ENCODE measurements around the gene ILK.

The ILK gene

DNA sequence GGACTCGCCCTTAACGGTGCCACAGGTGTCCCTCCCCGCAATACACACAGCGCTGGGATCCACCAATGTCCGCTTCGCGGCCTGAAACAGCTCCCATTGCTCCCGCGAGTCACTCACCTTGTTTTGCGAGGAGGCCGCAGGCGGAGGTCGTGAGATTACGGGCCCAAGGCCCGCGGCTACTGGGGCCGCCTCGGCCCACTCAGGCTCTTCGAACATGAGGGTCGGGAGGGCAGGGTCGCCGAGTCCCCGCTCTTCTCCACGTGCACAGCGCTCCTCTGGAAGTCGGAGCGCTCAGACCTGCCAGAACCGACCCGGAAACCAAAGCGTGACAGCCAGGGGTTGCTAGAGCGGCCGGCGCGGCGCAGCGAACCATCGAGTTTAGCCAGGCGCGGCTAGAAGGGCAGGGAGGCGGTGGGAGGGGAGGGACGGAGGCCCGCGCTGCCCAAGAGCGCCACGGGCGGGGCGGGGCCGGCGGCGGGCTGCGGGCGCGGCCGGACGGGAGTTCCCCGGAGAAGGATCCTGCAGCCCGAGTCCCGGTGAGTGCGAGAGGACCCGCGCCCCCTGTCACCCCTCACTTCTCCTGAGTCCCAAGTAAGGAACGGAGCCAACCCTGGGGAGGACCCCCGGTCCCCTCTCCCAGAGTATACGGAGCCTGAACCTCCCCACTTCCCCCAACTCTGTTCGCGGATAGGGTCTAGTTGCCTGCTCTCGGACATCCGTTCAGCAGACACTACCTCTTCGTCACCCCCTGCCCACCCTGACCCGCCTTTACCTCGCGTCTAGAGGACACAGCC, at the start of gene ILK, which contains the start of gene RRP8:
ILK (plus strand) TSS at position 488 of the 794 bp plus-strand sequence. CDS start 498 bp downstream, outside the sequence.
RRP8 (minus strand) TSS at position 330 of the 794 bp plus-strand sequence; CDS start at position 216, 114 bp downstream.
- peak; percentile 47 to 94 (median 84) for DNase-seq

DNA sequence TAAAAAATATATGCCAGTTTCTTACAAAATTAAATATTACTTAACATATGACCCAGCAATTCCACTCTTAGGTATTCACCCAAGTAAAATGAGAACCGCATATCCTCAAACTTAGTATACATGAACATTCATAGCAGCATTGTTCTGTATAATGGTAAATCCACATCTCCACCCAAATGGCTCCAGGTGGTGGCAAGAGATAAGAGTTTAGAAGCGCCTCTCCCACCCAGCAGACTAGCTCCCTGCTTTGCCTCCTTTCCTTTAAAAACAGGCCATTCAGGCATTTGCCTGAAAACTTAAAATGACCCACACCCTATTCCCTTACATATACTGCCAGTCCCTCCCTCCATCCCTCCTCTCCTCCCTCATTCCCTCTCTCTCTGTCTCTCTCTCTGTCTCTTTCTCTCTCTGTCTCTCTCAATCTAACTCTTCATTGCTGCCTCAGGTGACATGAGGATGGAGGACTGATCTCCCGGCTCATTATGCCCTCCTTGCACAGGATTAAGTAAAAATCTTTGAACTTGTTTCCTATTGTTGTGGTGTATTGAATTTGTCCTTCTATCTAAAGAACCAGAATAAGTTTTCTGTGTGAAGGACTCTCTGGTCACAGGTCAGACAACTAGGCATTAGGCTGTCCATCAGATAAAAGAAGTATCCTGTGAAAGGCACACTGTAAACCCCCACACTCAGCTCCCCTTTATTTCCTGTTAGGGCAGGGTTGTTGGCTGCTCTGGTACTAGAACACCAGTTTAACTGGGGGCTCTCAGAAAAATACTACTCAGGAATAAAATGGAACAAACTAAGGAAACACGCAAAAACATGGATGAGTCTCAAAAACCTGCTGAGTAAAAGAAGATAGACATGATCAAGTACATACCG, 48.5 kb upstream of the ILK start:
- no peak for DNase-seq

DNA sequence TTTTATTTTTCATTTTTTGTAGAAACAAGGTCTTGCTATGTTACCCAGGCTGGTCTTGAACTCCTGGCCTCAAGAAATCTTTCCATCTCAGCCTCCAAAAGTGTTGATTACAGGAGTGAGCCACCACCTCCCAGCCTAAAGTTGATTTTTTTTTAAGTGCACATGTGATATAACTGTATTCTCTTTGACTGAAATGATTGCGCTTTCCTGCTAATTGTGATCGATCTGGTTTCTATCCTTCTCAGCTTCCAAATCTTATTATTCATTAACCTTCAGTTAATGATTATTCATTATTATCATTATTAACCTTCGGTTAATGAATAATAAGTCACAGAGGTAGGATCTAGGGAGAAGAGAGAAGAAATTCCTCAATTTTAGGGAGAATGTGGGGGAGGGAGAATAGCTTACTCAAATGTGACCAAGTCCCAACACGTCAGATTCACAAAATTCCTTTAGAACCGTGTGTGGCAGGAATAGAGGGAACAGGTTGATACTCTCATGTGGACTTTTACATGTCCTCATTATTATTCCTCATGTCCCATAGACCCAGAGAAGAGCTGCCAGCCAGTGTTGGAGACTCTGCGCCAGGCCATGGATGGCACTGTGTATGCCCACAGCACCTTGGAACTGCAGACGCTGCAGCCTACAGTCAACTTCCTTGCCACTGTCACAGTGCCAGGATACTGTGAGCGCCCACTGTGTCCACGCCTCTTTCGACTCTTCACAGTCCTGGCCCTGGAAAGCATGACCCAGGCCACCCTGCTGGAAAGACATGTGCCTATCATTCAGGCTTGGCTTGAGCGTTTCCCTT, 47.2 kb upstream of the ILK start:
- no peak for DNase-seq

DNA sequence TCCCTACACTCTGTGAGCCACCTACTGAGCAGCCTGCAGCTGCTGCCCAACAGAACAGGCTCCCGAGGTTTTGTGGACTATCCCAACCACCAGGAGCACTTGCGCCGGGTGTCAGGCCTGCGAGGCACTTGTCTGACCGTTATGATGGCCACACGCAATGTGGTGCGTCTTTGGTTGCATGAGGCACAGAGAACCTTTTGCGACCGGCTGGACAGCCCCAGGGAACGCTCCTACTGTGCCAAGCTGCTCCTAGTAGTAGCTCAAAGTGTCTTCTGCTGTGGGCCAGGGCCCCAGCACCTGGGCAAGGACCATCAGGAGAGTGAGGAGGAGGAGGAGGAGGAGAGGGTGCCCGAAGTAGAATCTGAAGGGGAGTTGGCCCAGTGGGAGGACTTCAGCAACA, 46.5 kb upstream of the ILK start:
- DNase-seq: no peak

DNA sequence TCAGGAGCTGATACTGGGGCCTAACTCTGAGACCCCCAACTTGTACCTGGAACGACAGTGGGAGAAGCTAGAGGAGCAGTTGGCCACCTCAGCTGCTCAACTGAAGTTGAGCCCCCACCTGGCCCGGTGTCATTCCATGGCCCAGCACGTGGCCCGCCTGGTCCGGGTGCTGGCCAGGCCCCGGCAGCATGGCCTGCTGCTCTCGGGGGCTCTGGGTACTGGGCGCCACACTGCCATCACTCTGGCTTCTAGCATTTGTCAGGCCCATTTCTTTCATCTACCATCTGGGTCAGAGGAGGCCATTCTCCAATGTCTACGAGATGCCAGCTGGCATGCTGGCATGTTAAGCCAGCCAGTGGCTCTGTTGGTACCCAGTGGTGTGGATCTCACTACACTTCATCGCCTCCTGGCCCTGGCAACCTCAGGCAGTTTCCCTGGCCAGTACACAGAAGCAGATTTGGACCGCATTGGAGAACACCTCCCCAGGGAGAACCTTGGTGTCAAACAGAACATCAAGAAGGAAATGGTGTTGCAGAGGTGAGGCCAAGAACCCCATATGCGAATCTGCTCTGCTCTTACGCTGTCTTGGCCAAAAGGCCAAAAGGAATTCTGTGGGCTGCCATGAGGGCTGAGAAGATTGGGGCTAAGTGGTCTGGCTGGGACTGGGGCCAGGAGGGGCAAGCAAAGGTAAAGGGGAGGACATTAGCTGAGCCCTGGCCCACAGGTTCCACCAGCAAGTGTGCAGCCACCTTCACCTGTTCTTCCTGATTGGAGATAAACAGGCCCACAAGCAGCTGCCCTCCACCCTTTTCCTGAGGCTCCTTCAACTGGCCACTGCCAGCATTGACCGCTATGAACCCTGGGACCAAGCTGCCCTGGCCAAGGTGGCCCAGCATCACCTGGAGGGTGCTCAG, 45.6 kb upstream of the ILK start:
- DNase-seq: no peak

DNA sequence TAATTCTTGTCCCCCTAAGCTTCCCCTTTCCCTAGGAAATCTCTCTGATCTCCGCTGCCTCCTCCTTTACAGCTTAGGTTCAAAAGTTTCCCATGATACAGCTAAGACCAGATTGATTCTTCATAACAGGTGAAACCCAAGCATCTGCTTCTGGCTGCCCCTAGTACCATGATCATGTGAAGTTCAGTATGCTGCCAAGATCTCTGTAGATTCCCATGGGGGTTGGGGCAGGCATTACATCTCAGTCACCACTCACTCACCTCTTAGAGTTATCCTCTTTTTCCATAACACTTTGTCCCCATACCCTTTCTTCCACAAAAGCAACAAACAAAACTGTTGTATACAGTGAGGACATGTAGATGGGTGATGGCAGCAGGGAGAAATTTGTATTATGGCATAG, 44.2 kb upstream of the ILK start:
- DNase-seq: no peak

DNA sequence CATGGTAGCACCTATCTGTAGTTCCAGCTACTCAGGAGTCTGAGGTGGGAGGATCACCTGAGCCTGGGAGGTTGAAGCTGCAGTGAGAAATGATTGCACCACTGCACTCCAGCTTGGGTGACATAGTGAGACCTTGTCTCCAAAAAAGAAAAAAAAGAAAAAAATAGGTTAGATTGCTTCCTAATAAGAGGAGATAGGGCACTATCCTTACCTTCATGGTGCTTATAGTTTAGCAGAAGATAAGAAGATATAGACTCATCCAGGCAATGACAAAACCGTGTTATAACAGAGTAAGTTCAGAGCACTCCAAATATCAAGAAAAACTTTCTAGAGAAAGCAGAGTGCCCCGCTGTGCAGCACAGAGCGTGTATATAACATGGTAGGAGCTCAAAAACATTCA, 42.3 kb upstream of the ILK start:
- no peak for DNase-seq

DNA sequence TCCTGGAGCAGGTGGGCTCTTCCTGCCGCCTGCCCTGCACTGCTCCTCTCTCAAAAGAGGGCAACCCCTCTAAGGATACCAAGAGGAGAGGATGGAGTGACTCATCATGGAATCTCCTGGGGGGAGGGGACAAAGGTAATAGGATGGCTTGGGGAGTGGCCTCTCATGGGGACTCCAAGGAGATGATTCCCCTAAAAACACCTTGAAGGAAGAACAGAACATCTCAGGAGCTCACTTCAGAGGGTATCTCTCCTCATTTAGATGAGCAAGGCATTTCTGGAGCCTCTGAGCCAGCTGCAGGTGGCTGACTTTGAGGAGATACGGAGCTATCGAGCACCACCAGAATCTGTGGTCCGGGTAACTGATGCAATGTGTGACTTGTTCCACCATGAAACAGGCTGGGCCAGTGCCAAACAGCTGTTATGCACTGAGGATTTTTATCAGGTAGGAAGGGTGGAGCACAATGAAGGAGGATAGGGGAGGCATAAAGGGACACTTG, 40.4 kb upstream of the ILK start:
- DNase-seq: no peak

DNA sequence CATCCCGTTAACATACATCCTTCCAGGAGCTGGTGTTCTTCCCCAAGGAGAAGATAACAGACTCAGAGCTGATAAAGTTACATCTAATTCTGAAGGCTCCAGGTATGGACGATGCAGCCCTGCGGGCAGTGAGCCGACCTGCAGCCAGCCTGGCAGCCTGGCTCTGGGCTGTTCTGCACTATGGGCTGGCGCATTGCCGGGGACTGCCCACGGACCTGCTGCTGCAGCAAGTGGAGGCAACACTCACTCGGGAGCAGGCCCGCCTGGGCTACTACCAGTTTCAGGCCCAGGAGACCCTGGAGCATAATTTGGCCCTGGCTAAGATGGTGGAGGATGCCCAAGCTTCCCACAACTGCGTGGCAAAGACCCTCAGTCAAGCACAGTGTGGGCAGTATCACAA, 39.9 kb upstream of the ILK start:
- DNase-seq: no peak

DNA sequence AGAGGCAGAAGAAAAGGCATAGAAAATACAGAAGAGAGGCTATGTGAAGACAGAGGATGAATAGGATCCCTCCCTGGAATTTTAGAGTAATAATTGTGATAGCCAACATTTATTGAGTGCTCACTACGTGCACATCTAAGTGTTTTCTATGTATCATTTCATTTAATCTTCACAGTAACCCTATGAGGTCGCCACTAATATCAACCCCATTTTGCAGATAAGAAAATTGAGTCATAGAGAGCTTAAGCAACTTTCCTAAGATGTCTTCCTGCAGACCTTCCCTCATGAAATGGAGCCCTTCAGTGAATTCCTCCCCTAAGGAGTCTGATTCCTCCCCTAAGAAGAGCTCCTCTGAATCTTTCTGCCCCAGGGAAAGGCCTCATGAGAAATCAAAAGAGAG, 38.2 kb upstream of the ILK start:
- DNase-seq: no peak

DNA sequence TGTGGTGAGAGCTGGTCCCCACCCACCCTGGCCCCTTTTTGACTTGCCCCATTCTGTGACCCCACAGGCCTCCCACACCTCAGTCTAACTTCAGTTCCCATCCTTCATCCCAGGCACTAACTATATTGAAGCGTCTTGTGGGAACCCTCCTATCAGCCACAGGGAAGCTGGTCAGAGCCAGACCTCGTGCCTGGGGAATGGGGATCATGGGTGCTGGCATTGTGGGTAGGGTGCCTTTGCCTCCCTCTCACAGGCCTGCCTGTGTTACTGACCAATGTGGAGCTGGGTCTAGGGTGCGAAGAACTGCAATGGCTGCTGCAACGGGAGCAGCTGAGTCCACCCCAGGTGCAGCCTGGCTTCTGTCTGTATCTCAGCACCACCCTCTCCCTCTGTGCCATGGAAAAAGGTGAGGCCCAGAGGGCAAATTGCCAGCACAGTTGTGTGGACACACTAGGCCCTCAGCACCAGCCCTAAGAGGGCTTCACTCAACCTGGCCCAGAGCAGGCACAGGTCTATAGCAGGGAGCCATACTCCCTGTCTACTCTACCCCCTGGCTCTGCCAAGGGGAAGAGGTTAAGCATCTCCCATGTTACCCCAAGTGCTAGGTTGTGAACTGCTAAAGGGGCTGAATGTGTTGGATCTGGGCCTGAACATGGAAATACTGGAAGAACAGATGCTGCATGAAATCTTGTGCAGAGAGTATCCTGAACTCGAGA, 37.4 kb upstream of the ILK start:
- DNase-seq: no peak

DNA sequence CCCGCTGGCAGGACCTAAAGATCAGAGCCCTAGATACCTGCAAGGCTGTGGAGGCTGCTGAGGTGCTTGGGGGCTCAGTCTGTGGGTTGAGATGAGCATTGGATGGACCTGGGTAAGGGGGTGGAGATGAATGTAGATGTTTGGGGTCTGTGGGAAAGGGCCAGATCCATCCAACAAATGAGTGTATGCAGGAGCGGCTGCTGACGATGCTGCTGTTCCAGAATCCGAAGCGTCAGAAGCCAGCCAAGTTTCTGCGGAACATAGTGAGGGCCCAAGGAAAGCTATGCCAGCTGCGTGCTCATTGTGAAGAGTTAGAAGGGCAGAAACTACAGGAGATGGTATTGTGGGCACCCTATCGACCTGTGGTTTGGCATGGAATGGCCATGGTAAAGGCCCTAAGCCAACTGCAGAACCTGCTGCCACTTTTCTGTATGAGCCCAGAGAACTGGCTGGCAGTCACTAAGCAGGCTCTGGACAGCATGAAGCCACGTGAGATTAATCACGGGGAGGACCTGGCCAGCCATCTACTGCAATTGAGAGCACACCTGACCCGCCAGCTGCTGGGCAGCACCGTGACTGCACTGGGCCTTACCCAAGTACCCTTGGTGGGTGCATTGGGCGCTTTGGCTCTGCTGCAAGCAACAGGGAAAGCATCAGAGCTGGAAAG, 36.7 kb upstream of the ILK start:
- DNase-seq: peak in 3 of 51 donors; percentile 9 to 46 (median 20)

DNA sequence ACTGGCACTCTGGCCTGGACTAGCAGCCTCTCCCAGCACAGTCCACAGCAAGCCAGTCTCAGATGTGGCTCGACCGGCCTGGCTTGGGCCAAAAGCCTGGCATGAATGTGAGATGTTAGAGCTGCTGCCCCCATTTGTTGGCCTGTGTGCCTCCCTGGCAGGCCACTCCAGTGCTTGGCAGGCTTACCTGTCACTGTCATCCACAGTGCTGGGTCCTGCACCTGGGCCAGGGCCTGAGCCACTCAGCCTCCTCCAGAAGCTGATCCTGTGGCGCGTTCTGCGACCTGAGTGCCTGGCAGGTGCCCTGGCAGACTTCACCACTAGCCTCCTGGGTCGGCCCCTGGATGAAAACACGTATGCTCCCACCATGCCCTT, 36.2 kb upstream of the ILK start:
- DNase-seq: peak in 2 of 51 donors; percentile 25 to 45

DNA sequence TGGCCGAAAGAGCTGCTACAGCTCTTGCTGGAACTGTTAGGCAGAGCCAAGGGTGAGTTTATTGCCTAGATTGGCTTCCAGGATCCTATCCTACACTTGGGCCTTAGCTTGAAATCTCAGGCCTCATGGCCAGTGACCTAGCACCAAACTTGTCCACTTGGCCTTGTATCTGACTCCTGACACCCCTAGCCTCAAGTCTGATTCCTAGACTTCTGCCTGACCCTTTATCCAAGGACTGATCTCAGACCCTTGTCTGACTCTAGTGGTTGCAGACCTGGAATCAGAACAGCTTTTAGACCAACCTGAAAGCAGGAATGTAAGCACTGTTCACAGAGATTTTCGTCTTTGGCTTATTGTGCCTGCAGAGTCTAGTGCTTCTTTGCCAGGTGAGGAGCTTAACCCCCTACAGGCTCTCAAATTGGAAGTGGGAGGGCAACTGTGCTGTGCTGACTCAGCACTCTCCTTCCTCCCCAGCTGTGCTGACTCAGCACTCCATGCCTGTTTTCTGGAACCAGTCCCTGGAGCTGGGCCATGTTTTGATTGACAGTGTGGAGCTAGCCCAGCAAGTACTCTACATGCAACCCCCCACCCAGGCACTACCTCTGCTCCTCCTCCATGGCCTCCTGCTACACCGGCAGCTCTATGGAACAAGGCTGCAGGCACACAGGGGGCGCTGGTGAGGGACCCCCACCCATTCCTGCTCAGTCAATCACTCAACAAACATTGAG, 35.2 kb upstream of the ILK start:
- DNase-seq: peak in 18 of 51 donors; percentile 19 to 59 (median 40)

DNA sequence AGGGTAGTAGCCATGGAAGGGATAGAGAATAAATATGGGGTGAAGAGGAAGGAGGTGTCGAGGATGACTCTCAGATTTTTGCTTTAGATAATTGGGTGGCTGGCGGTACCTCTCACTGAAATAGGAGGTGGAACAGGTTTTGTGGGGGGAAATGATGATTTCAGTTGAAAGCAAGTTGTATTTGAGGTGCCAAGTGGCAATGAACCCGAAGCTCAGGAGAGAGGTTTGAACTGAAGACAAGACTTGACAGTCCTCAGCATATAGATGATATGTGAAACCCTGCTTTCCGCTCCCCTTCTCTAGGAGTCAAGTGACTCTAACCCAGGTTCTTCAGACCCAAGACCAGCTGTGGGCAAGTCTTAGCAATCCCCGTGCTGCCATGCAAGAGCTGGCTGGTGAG, 33.9 kb upstream of the ILK start:
- no peak for DNase-seq

DNA sequence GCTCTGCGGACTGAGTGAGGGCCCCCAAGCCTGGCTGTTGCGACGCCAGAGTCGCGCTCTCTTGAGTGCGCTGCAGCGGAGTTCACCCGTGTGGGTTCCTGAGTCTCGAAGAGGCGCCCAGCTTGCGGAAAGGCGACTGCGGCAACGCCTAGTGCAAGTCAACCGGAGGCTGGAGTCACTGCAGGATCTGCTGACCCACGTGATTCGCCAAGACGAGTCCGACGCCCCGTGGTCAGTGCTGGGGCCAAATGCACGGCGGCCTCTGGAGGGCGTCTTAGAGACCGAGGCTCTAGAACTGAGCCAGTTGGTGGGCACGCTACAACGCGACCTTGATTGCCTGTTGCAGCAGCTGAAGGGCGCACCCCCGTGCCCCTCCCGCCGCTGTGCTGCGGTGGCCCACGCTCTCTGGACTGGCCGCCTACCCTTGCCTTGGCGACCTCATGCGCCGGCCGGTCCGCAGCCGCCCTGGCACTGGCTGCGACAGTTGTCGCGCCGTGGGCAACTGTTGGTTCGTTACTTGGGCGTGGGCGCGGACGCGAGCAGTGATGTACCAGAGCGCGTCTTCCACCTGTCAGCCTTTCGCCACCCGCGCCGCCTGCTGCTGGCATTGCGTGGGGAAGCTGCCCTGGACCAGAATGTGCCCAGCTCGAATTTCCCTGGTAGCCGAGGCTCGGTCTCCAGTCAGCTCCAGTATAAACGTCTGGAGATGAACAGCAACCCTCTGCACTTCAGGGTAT, 32.7 kb upstream of the ILK start:
- DNase-seq: peak in 2 of 51 donors; percentile 18 to 29

DNA sequence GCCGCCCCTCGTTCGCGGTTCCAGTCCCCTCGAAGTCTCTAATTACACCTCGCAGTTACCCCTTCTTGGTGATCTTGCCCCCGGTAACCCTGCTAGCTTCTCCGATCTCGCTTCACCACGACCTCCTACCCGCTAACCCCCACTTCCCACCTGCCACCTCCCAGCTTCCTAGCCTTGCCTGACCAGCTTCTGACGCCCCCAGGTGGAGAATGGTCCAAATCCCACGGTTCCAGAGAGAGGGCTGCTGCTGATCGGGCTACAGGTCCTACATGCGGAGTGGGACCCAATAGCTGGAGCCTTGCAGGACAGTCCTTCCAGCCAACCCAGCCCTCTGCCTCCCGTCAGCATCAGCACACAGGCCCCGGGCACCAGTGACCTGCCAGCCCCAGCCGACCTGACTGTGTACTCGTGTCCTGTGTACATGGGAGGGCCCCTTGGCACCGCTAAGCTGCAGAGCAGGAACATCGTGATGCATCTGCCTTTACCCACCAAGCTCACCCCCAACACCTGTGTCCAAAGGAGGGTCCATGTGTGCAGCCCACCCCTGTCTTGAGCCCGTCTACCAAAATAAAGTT, 32.1 kb upstream of the ILK start:
- no peak for DNase-seq
